Measurements from ENCODE around the gene GCAT.

The GCAT gene

DNA sequence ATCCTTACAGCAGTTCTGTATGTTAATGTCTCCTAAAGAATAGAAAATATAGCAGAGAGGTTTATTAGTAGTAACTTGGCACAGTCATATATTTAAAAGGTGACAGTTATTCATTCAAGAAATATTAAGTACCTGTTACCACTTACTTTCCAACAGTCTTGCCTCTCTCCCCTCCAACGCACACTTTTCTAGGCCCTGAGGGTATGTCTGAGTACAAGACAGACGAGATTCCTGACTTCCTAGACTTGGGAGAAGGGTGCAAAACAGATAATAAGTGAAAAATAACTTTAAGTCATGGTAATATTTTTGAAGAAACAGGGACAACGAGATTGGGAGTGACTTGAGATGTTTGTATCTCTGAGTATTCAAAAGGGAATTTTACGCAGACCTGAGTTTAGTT, 43.1 kb downstream of the GCAT start:
- Histone ChIP-seq H3K27ac (peak overlapping the region; percentile 40; the same call in 1 of the 2 replicates), H3K36me3 (ENCODE audit: insufficient read depth, low read length) (peaks cover 54% of the 10 kb centered on the region), H3K9me3 (ENCODE audit: low read depth, low read length) (no peaks in the 10 kb centered on the region), H3K9ac (ENCODE audit: insufficient read length) (peak overlapping the region; percentile 93), H3K4me3 (peak overlapping the region; percentile 83)
- DNase-seq (ENCODE audit: low read depth, low spot score): no peak
- TF ChIP-seq EZH2 (IDR thresholded peaks at IDR 0.05) (no peak), FOXP2 (optimal IDR thresholded peaks at IDR 0.05; ENCODE audit: control extremely low read depth, extremely low read length, insufficient read depth) (no peak), POLR2AphosphoS5 (IDR thresholded peaks at IDR 0.05; ENCODE audit: borderline replicate concordance, low read depth, low read length) (no peak)

DNA sequence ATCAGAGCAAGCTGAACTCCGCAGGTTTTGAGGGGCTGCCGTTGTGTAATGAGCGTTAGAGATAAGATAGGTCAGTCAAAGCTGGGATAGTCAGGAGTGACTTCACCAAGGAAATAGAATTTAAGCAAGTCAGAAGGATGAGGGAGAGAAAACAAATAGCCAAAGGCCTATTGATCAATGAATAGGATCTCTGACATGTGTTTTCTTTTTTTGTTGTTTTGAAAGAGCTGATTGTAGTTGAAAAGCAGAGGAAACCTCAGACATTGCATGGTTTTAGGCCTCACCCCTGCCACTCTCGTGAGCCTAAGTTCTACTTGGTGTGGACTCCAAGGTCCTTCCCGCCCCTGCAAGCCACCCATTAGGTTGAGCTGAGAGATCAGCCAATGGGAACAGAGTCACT, 44.7 kb downstream of the GCAT start:
- no peak for TF ChIP-seq POLR2AphosphoS5 (IDR thresholded peaks at IDR 0.05; ENCODE audit: borderline replicate concordance, low read depth, low read length)
- TF ChIP-seq FOXP2 (optimal IDR thresholded peaks at IDR 0.05; ENCODE audit: control extremely low read depth, extremely low read length, insufficient read depth): no peak
- Histone ChIP-seq H3K27ac (no peak overlapping the region), H3K4me3 (no peak overlapping the region), H3K9ac (ENCODE audit: insufficient read length) (no peak overlapping the region), H3K36me3 (ENCODE audit: insufficient read depth, low read length) (peaks cover 67% of the 10 kb centered on the region), H3K9me3 (ENCODE audit: low read depth, low read length) (no peaks in the 10 kb centered on the region)
- DNase-seq (ENCODE audit: low read depth, low spot score): no peak

DNA sequence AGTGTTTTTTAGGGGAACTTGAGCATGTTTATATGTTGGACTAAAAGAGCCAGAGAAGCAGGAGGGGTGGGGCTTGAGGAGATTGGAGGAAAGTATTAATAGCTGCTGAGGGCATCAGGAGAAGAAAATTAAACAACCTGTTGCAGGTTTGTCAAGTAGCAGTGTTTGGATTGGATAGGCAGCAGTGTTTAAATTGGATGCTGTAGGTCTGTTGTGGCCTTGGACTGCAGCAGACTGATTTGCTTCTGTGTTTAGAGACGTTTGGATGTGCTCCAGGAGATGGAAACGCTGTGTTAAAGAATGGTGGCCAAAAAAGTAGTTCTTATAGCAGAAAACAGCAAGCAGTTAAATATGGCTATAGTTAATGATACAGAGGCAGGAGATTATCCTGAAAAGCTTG, 47.2 kb downstream of the GCAT start:
- H3K36me3 ChIP-seq (ENCODE audit: insufficient read depth, low read length): peaks cover 87% of the 10 kb centered on the region
- TF ChIP-seq EZH2 (IDR thresholded peaks at IDR 0.05) (no peak), FOXP2 (optimal IDR thresholded peaks at IDR 0.05; ENCODE audit: control extremely low read depth, extremely low read length, insufficient read depth) (no peak), POLR2AphosphoS5 (IDR thresholded peaks at IDR 0.05; ENCODE audit: borderline replicate concordance, low read depth, low read length) (no peak)

DNA sequence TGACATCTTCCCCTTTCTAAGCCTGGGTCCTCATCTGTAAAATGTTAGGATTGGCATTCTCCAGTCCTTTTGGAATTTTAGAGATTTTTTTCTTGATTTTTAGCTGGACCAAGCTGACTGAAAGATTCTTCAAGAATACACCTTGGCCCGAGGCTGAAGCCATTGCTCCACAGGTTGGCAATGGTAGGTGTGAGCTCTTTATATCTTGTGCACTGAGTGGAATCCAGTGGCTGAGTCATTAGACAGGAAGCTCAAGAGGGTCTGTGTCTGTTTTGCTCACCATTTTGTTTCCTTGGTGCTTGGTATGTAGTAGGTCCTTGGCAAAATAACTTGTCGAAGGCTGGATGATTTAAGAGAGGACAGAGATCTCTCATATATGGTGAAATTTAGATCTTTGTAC, 47.7 kb downstream of the GCAT start:
- Histone ChIP-seq H3K9ac (ENCODE audit: insufficient read length) (no peak overlapping the region), H3K27ac (no peak overlapping the region), H3K4me3 (no peak overlapping the region), H3K9me3 (ENCODE audit: low read depth, low read length) (no peaks in the 10 kb centered on the region), H3K36me3 (ENCODE audit: insufficient read depth, low read length) (peaks cover 90% of the 10 kb centered on the region)
- TF ChIP-seq POLR2AphosphoS5 (IDR thresholded peaks at IDR 0.05; ENCODE audit: borderline replicate concordance, low read depth, low read length) (no peak), FOXP2 (optimal IDR thresholded peaks at IDR 0.05; ENCODE audit: control extremely low read depth, extremely low read length, insufficient read depth) (no peak), EZH2 (IDR thresholded peaks at IDR 0.05) (no peak)
- no peak for DNase-seq (ENCODE audit: low read depth, low spot score)

More for the DNA sequence above, 47.2 kb downstream of the GCAT start:
- DNase-seq (ENCODE audit: low read depth, low spot score): no peak
- no peaks in the 10 kb centered on the region for H3K9me3 ChIP-seq (ENCODE audit: low read depth, low read length)
- H3K27ac ChIP-seq: no peak overlapping the region
- no peak overlapping the region for H3K4me3 ChIP-seq
- H3K9ac ChIP-seq (ENCODE audit: insufficient read length): no peak overlapping the region

DNA sequence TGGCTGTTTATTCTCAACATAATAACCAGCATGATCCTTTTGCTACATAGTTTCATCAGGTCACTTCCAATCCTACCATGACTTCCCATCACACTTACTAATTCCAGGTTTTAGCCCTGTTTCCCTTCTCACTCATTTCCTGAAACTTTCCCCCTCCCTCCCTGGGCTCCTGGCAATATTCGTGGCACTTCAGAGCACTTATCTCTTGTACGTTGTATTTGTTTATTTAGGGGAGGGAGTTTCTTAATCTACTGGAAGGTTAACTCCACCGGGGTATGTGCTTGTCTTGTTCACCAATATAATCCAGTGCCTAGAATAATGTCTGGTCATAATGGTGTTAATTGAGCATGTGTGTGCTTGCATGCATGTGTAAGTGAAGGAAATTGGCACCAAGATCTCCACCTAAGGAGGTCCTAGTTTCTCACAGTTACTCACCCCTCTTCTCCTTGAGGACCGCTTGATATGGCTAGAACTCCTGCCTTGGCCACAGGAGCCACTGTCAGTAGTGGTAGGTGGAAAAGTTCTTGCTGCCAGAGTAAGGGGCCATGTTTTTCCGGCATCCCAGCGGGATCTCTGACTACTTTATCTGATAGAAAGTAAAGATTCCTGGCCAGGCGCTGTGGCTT, 53.2 kb downstream of the GCAT start:
- Histone ChIP-seq H3K36me3 (ENCODE audit: insufficient read depth, low read length) (peaks cover 90% of the 10 kb centered on the region), H3K27ac (no peak overlapping the region)

DNA sequence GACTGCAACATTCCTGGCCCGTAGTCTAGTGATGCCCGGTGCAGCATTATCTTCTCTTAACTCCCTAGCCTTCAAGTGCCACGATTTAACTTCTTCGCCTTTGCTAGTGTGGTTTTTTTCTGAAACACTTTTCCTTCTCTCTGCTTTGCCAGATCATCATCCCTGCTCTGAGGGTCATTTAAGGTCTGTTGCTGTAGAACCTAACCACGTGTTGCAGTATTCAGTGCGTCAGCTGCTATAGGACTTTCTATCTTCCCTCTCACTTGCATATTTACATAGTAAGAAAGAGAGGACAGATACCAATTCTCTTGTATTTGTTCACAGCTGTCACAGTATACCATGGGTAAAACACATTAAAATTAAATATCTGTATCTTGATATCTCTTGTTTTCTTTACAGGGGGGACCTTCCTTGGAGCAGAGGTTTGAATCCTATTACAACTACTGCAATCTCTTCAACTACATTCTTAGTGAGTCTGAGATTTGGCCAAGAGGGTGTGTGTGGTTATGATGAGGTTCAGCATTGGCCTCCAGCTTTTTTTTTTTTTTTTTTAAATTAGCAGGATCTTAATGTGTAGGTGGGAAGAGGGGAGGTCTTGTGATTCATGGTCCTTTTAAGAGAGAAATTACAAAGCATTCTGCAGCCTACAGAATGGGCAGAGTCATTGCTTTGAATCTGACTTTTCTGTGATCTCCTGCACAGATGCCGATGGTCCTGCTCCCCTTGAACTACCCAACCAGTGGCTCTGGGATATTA, 55.0 kb downstream of the GCAT start:
- no peaks in the 10 kb centered on the region for H3K9me3 ChIP-seq (ENCODE audit: low read depth, low read length)
- peaks cover 88% of the 10 kb centered on the region for H3K36me3 ChIP-seq (ENCODE audit: insufficient read depth, low read length)
- H3K27ac ChIP-seq: 0 out of 2 replicates have a peak overlapping the region, but pooled peaks have one; percentile 43
- DNase-seq (ENCODE audit: low read depth, low spot score): no peak
- no peak overlapping the region for H3K4me3 ChIP-seq
- H3K9ac ChIP-seq (ENCODE audit: insufficient read length): no peak overlapping the region
- TF ChIP-seq POLR2AphosphoS5 (IDR thresholded peaks at IDR 0.05; ENCODE audit: borderline replicate concordance, low read depth, low read length) (no peak), FOXP2 (optimal IDR thresholded peaks at IDR 0.05; ENCODE audit: control extremely low read depth, extremely low read length, insufficient read depth) (no peak), EZH2 (IDR thresholded peaks at IDR 0.05) (no peak)

More for the DNA sequence above, 53.2 kb downstream of the GCAT start:
- H3K9me3 ChIP-seq (ENCODE audit: low read depth, low read length): no peaks in the 10 kb centered on the region
- DNase-seq (ENCODE audit: low read depth, low spot score): no peak
- TF ChIP-seq POLR2AphosphoS5 (IDR thresholded peaks at IDR 0.05; ENCODE audit: borderline replicate concordance, low read depth, low read length): no peak; the same call in 1 of the 2 replicates
- TF ChIP-seq EZH2 (IDR thresholded peaks at IDR 0.05): no peak
- TF ChIP-seq FOXP2 (optimal IDR thresholded peaks at IDR 0.05; ENCODE audit: control extremely low read depth, extremely low read length, insufficient read depth): no peak
- no peak overlapping the region for H3K4me3 ChIP-seq
- H3K9ac ChIP-seq (ENCODE audit: insufficient read length): no peak overlapping the region

DNA sequence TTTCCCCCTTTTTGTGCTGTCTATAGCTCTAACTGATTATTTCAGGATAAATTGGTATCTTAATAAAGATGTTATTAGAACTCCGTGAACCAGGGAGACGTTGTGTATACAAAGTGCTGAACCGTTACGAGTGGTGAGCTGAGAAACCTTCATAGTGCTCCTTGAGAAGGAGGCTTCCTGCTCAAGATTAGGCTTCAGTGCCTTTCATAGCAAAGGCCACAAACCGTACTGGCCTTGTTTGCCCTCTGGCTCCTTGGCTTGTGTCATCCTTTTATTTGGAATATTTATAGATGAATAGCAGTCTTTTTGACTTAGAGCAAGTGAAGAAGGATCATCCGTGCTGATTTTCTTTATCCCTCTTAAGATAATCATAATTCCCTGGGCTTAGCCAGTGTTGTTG, 57.8 kb downstream of the GCAT start:
- Histone ChIP-seq H3K4me3 (no peak overlapping the region), H3K36me3 (ENCODE audit: insufficient read depth, low read length) (peaks cover 89% of the 10 kb centered on the region), H3K9me3 (ENCODE audit: low read depth, low read length) (no peaks in the 10 kb centered on the region), H3K27ac (no peak overlapping the region), H3K9ac (ENCODE audit: insufficient read length) (no peak overlapping the region)
- DNase-seq (ENCODE audit: low read depth, low spot score): no peak
- no peak for TF ChIP-seq POLR2AphosphoS5 (IDR thresholded peaks at IDR 0.05; ENCODE audit: borderline replicate concordance, low read depth, low read length)
- no peak for TF ChIP-seq FOXP2 (optimal IDR thresholded peaks at IDR 0.05; ENCODE audit: control extremely low read depth, extremely low read length, insufficient read depth)
